ENCODE results near the gene GAGE12J.
"Not testable (repeated sequence)": the region's sequence is repeated elsewhere in the genome, so short reads cannot be mapped to it uniquely, and the experiment has no call there.

The GAGE12J gene

GRCh38 chrX:49292400-49293362 is 29.2 kb upstream of the GAGE12J start:
- no peak overlapping the region for H3K27ac Mint-ChIP-seq
- no peak for DNase-seq (ENCODE audit: low spot score)
- peaks cover 7% of the 10 kb centered on the region for H3K36me3 Mint-ChIP-seq (ENCODE audit: low read depth)
- H3K27me3 Mint-ChIP-seq (ENCODE audit: low read depth): no peaks in the 10 kb centered on the region
- H3K9me3 Mint-ChIP-seq: no peaks in the 10 kb centered on the region
- H3K4me1 Mint-ChIP-seq (ENCODE audit: low read depth): peaks cover 19% of the 10 kb centered on the region
- no peak overlapping the region for H3K4me3 Mint-ChIP-seq

GRCh38 chrX:49299293-49299692 is 22.5 kb upstream of the GAGE12J start:
- H3K27me3 Mint-ChIP-seq (ENCODE audit: low read depth); H3K9me3 Mint-ChIP-seq; H3K4me1 Mint-ChIP-seq (ENCODE audit: low read depth): not testable (repeated sequence)

GRCh38 chrX:49300703-49301102 is 21.1 kb upstream of the GAGE12J start:
- no peaks in the 10 kb centered on the region for H3K36me3 Mint-ChIP-seq (ENCODE audit: low read depth)
- DNase-seq (ENCODE audit: low spot score): no peak

More at GRCh38 chrX:49299293-49299692, 22.5 kb upstream of the GAGE12J start:
- not testable (repeated sequence) for H3K36me3 Mint-ChIP-seq (ENCODE audit: low read depth); H3K27ac Mint-ChIP-seq; DNase-seq (ENCODE audit: low spot score); H3K4me3 Mint-ChIP-seq

GRCh38 chrX:49303346-49303745 is 18.5 kb upstream of the GAGE12J start, which contains the start of gene GAGE10:
TSS of gene GAGE10 (plus strand) at chrX:49303646. CDS start at chrX:49304860, 1,214 bp downstream.
- Mint-ChIP-seq H3K4me1 (ENCODE audit: low read depth) (peaks cover 2% of the 10 kb centered on the region), H3K27ac (no peak within 1 kb of the TSS), H3K36me3 (ENCODE audit: low read depth) (no peaks in the 10 kb centered on the region), H3K4me3 (no peak within 1 kb of the TSS), H3K27me3 (ENCODE audit: low read depth) (no peaks in the 10 kb centered on the region), H3K9me3 (no peaks in the 10 kb centered on the region)
- no peak for DNase-seq (ENCODE audit: low spot score)

More at GRCh38 chrX:49300703-49301102, 21.1 kb upstream of the GAGE12J start:
- Mint-ChIP-seq H3K27me3 (ENCODE audit: low read depth) (no peaks in the 10 kb centered on the region), H3K9me3 (no peaks in the 10 kb centered on the region), H3K27ac (no peak overlapping the region), H3K4me1 (ENCODE audit: low read depth) (peaks cover 6% of the 10 kb centered on the region), H3K4me3 (no peak overlapping the region)

- H3K4me3 Mint-ChIP-seq; H3K9me3 Mint-ChIP-seq; H3K27me3 Mint-ChIP-seq (ENCODE audit: low read depth); H3K27ac Mint-ChIP-seq; H3K36me3 Mint-ChIP-seq (ENCODE audit: low read depth); DNase-seq (ENCODE audit: low spot score): not testable (repeated sequence)
- H3K4me1 Mint-ChIP-seq (ENCODE audit: low read depth): peaks cover 16% of the 10 kb centered on the region
Observed at GRCh38 chrX:49307775-49308174, 14.1 kb upstream of the GAGE12J start.

GRCh38 chrX:49308604-49309269 is 13.1 kb upstream of the GAGE12J start:
- no peaks in the 10 kb centered on the region for H3K27me3 Mint-ChIP-seq (ENCODE audit: low read depth)
- H3K36me3 Mint-ChIP-seq (ENCODE audit: low read depth): no peaks in the 10 kb centered on the region
- H3K4me1 Mint-ChIP-seq (ENCODE audit: low read depth): peaks cover 16% of the 10 kb centered on the region
- peak; percentile 5 for DNase-seq (ENCODE audit: low spot score)
- H3K9me3 Mint-ChIP-seq: no peaks in the 10 kb centered on the region
- H3K27ac Mint-ChIP-seq: peak overlapping the region; percentile 83
- H3K4me3 Mint-ChIP-seq: peak overlapping the region; percentile 78

- peak overlapping the region; percentile 83 for H3K27ac Mint-ChIP-seq
- H3K36me3 Mint-ChIP-seq (ENCODE audit: low read depth): no peaks in the 10 kb centered on the region
- no peak for DNase-seq (ENCODE audit: low spot score)
- H3K4me1 Mint-ChIP-seq (ENCODE audit: low read depth): peaks cover 16% of the 10 kb centered on the region
- no peaks in the 10 kb centered on the region for H3K27me3 Mint-ChIP-seq (ENCODE audit: low read depth)
- H3K9me3 Mint-ChIP-seq: no peaks in the 10 kb centered on the region
- peak overlapping the region; percentile 78 for H3K4me3 Mint-ChIP-seq
Observed at GRCh38 chrX:49309401-49309981, 12.3 kb upstream of the GAGE12J start.

GRCh38 chrX:49310371-49310770 is 11.5 kb upstream of the GAGE12J start:
- Mint-ChIP-seq H3K36me3 (ENCODE audit: low read depth) (no peaks in the 10 kb centered on the region), H3K4me1 (ENCODE audit: low read depth) (peaks cover 16% of the 10 kb centered on the region), H3K9me3 (no peaks in the 10 kb centered on the region), H3K27ac (no peak overlapping the region), H3K4me3 (no peak overlapping the region), H3K27me3 (ENCODE audit: low read depth) (no peaks in the 10 kb centered on the region)
- no peak for DNase-seq (ENCODE audit: low spot score)

GRCh38 chrX:49312176-49312575 is 9.7 kb upstream of the GAGE12J start:
- H3K27ac Mint-ChIP-seq: no peak overlapping the region
- DNase-seq (ENCODE audit: low spot score): no peak
- H3K36me3 Mint-ChIP-seq (ENCODE audit: low read depth): no peaks in the 10 kb centered on the region
- H3K27me3 Mint-ChIP-seq (ENCODE audit: low read depth): no peaks in the 10 kb centered on the region
- H3K4me3 Mint-ChIP-seq: no peak overlapping the region
- H3K4me1 Mint-ChIP-seq (ENCODE audit: low read depth): peaks cover 16% of the 10 kb centered on the region
- no peaks in the 10 kb centered on the region for H3K9me3 Mint-ChIP-seq

- no peaks in the 10 kb centered on the region for H3K9me3 Mint-ChIP-seq
- DNase-seq (ENCODE audit: low spot score): no peak
- H3K4me1 Mint-ChIP-seq (ENCODE audit: low read depth): no peaks in the 10 kb centered on the region
- H3K36me3 Mint-ChIP-seq (ENCODE audit: low read depth): no peaks in the 10 kb centered on the region
- H3K27ac Mint-ChIP-seq: no peak overlapping the region
- H3K27me3 Mint-ChIP-seq (ENCODE audit: low read depth): no peaks in the 10 kb centered on the region
- no peak overlapping the region for H3K4me3 Mint-ChIP-seq
Observed at GRCh38 chrX:49316085-49316484, 5.8 kb upstream of the GAGE12J start.

- DNase-seq (ENCODE audit: low spot score); H3K27ac Mint-ChIP-seq; H3K4me3 Mint-ChIP-seq; H3K27me3 Mint-ChIP-seq (ENCODE audit: low read depth); H3K9me3 Mint-ChIP-seq; H3K36me3 Mint-ChIP-seq (ENCODE audit: low read depth); H3K4me1 Mint-ChIP-seq (ENCODE audit: low read depth): not testable (repeated sequence)
Observed at GRCh38 chrX:49322266-49322665, 429 bp downstream of the GAGE12J start.

- not testable (repeated sequence) for H3K9me3 Mint-ChIP-seq; H3K4me1 Mint-ChIP-seq (ENCODE audit: low read depth); H3K4me3 Mint-ChIP-seq; H3K36me3 Mint-ChIP-seq (ENCODE audit: low read depth); H3K27me3 Mint-ChIP-seq (ENCODE audit: low read depth); H3K27ac Mint-ChIP-seq; DNase-seq (ENCODE audit: low spot score)
Observed at GRCh38 chrX:49323735-49324134, 1.9 kb downstream of the GAGE12J start.

GRCh38 chrX:49330421-49330820 is 8.6 kb downstream of the GAGE12J start:
- not testable (repeated sequence) for H3K4me3 Mint-ChIP-seq; H3K9me3 Mint-ChIP-seq; H3K36me3 Mint-ChIP-seq (ENCODE audit: low read depth); H3K27me3 Mint-ChIP-seq (ENCODE audit: low read depth); DNase-seq (ENCODE audit: low spot score); H3K4me1 Mint-ChIP-seq (ENCODE audit: low read depth); H3K27ac Mint-ChIP-seq

- H3K4me1 Mint-ChIP-seq (ENCODE audit: low read depth); H3K36me3 Mint-ChIP-seq (ENCODE audit: low read depth); H3K27ac Mint-ChIP-seq; DNase-seq (ENCODE audit: low spot score); H3K9me3 Mint-ChIP-seq; H3K27me3 Mint-ChIP-seq (ENCODE audit: low read depth); H3K4me3 Mint-ChIP-seq: not testable (repeated sequence)
Observed at GRCh38 chrX:49331282-49331681, 9.4 kb downstream of the GAGE12J start, which contains the start of gene GAGE13. TSS of gene GAGE13 (plus strand) at chrX:49331582. CDS start at chrX:49332738, 1,156 bp downstream.
